ENCODE measurements around the gene BSN. TPM values are rescaled to one million over a fixed set of nuclear protein-coding genes. Genes with fewer than 3 reads are reported as not detected.

BSN gene
- total and polyA plus RNA-seq, 2 donors (not counting 1 experiment from before 2014, with no cell fraction given), result 0.03 to 0.20 TPM

GRCh38 chr3:49638445-49638844, 84.2 kb downstream of the BSN start:
- intact Hi-C loops (cut with micrococcal nuclease), result no loop called here
- ATAC-seq (ENCODE audit: low read depth) (no peak), DNase-seq (no peak)
- H3K27me3 Mint-ChIP-seq, result peaks cover 4% of the 10 kb centered on the region
- POLR2A ChIA-PET, result no interaction called here
- no peaks in the 10 kb centered on the region for H3K36me3 ChIP-seq (replicated peaks in 1 of 2; ENCODE audit: control extremely low read depth in 1 of 2, control insufficient read depth in 1 of 2, extremely low read depth in 1 of 2, insufficient read depth in 2 of 2, low read length in 1 of 2)
- H3K9me3 ChIP-seq (ENCODE audit: control extremely low read depth in 1 of 3, control insufficient read depth in 2 of 3, insufficient read depth in 1 of 3, low read length in 2 of 3), result no peaks in the 10 kb centered on the region
- H4K20me1 ChIP-seq (ENCODE audit: control insufficient read depth, insufficient read depth, low read length, poor library complexity, severe bottlenecking), result no peaks in the 10 kb centered on the region
- H3K9me3 Mint-ChIP-seq (ENCODE audit: insufficient read depth), result no peaks in the 10 kb centered on the region
- no peak overlapping the region for H3K27ac Mint-ChIP-seq
- H3K4me1 Mint-ChIP-seq, result no peaks in the 10 kb centered on the region
- no peaks in the 10 kb centered on the region for H3K27me3 ChIP-seq (replicated peaks in 1 of 4; ENCODE audit: control extremely low read depth in 1 of 4, control insufficient read depth in 3 of 4, insufficient read depth in 4 of 4, low read length in 3 of 4)
- TF ChIP-seq CTCF (IDR thresholded peaks at IDR 0.05) (no peak), EZH2 (IDR thresholded peaks at IDR 0.05; ENCODE audit: borderline replicate concordance, insufficient read depth, low read depth, low read length, poor library complexity, severe bottlenecking) (no peak)
- H3K4me3 Mint-ChIP-seq, result no peak overlapping the region
- no peak overlapping the region for H3K27ac ChIP-seq (ENCODE audit: low read length in 2 of 2)
- no peak overlapping the region for H3K9ac ChIP-seq (ENCODE audit: low read length)
- no peaks in the 10 kb centered on the region for H3K4me1 ChIP-seq (ENCODE audit: control insufficient read depth in 2 of 2, insufficient read depth in 2 of 2, low read length in 2 of 2)
- H3K4me3 ChIP-seq (ENCODE audit: control extremely low read depth in 1 of 5, extremely low read depth in 1 of 5, insufficient read depth in 1 of 5, low read depth in 2 of 5, low read length in 4 of 5), result no peak overlapping the region
- no peak overlapping the region for H2AFZ ChIP-seq (ENCODE audit: insufficient read depth, low read depth, low read length, poor library complexity, severe bottlenecking)
- no peak overlapping the region for H3K4me2 ChIP-seq (replicated peaks; ENCODE audit: low read depth, low read length, poor library complexity, severe bottlenecking)
- CTCF ChIA-PET, result no interaction called here
- WGBS (ENCODE audit: insufficient coverage), result 78% methylated on average over 6 of the region's 8 CpGs
- H3K79me2 ChIP-seq (ENCODE audit: control insufficient read depth, insufficient read depth, low read length), result no peaks in the 10 kb centered on the region

DNA sequence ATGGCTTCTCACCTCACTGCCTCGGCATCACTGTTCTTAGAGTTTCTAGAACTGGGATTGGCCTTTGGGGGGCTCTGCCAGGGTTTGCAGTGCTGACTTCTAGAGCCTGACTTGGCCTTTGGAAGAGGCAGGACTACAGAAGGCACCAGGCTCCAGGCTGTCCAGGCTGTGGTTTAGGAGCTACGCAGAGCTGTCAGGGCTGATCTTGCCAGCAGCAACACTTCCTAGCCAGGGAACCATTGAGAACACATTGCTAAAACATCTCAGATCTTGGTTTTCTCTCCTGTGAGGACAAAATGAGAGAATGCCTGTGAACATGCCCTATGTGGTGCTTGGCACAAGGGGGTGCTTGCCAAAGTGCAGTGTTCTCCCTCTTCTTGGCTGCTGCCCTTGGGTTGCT, 85.3 kb downstream of the BSN start:
- DNase-seq (no peak), ATAC-seq (ENCODE audit: low read depth) (no peak)
- Histone ChIP-seq H3K27ac (ENCODE audit: low read length in 2 of 2) (no peak overlapping the region), H3K36me3 (replicated peaks in 1 of 2; ENCODE audit: control extremely low read depth in 1 of 2, control insufficient read depth in 1 of 2, extremely low read depth in 1 of 2, insufficient read depth in 2 of 2, low read length in 1 of 2) (no peaks in the 10 kb centered on the region), H3K79me2 (ENCODE audit: control insufficient read depth, insufficient read depth, low read length) (no peaks in the 10 kb centered on the region), H3K27me3 (replicated peaks in 1 of 4; ENCODE audit: control extremely low read depth in 1 of 4, control insufficient read depth in 3 of 4, insufficient read depth in 4 of 4, low read length in 3 of 4) (no peaks in the 10 kb centered on the region), H3K4me1 (ENCODE audit: control insufficient read depth in 2 of 2, insufficient read depth in 2 of 2, low read length in 2 of 2) (no peaks in the 10 kb centered on the region), H3K4me3 (ENCODE audit: control extremely low read depth in 1 of 5, extremely low read depth in 1 of 5, insufficient read depth in 1 of 5, low read depth in 2 of 5, low read length in 4 of 5) (no peak overlapping the region), H3K9ac (ENCODE audit: low read length) (no peak overlapping the region), H3K9me3 (ENCODE audit: control extremely low read depth in 1 of 3, control insufficient read depth in 2 of 3, insufficient read depth in 1 of 3, low read length in 2 of 3) (no peaks in the 10 kb centered on the region), H4K20me1 (ENCODE audit: control insufficient read depth, insufficient read depth, low read length, poor library complexity, severe bottlenecking) (no peaks in the 10 kb centered on the region), H3K4me2 (replicated peaks; ENCODE audit: low read depth, low read length, poor library complexity, severe bottlenecking) (no peak overlapping the region), H2AFZ (ENCODE audit: insufficient read depth, low read depth, low read length, poor library complexity, severe bottlenecking) (no peak overlapping the region)
- no peaks in the 10 kb centered on the region for H3K9me3 Mint-ChIP-seq (ENCODE audit: insufficient read depth)
- H3K27ac Mint-ChIP-seq, result no peak overlapping the region
- TF ChIP-seq EZH2 (IDR thresholded peaks at IDR 0.05; ENCODE audit: borderline replicate concordance, insufficient read depth, low read depth, low read length, poor library complexity, severe bottlenecking) (no peak), CTCF (IDR thresholded peaks at IDR 0.05) (no peak)
- H3K4me1 Mint-ChIP-seq, result no peaks in the 10 kb centered on the region
- no peak overlapping the region for H3K4me3 Mint-ChIP-seq
- no peaks in the 10 kb centered on the region for H3K27me3 Mint-ChIP-seq
- WGBS (ENCODE audit: insufficient coverage), result 97% methylated on average over 2 of the region's 2 CpGs
- ChIA-PET POLR2A (no interaction called here), CTCF (no interaction called here)
- intact Hi-C loops (cut with micrococcal nuclease), result no loop called here
